GM15510 (cell line): ENCODE data around the gene OGFOD2.

Experiments used
- POLR2A ChIP-seq: IDR thresholded peaks from 3 replicates; pipeline ENCODE4 v1.6.1; 2011; ENCODE audit warnings: borderline replicate concordance; ENCODE audit not compliant: insufficient read length; ENCODE audit errors: extremely low read depth

The OGFOD2 gene

GRCh38 chr12:123013185-123014095 lies 38.4 kb downstream of the OGFOD2 start:
- no peak for TF ChIP-seq POLR2A

- TF ChIP-seq POLR2A = no peak
Observed at GRCh38 chr12:123017753-123018152, 42.7 kb downstream of the OGFOD2 start.

- no peak for TF ChIP-seq POLR2A
Observed at GRCh38 chr12:123019841-123020138, 44.7 kb downstream of the OGFOD2 start.

DNA sequence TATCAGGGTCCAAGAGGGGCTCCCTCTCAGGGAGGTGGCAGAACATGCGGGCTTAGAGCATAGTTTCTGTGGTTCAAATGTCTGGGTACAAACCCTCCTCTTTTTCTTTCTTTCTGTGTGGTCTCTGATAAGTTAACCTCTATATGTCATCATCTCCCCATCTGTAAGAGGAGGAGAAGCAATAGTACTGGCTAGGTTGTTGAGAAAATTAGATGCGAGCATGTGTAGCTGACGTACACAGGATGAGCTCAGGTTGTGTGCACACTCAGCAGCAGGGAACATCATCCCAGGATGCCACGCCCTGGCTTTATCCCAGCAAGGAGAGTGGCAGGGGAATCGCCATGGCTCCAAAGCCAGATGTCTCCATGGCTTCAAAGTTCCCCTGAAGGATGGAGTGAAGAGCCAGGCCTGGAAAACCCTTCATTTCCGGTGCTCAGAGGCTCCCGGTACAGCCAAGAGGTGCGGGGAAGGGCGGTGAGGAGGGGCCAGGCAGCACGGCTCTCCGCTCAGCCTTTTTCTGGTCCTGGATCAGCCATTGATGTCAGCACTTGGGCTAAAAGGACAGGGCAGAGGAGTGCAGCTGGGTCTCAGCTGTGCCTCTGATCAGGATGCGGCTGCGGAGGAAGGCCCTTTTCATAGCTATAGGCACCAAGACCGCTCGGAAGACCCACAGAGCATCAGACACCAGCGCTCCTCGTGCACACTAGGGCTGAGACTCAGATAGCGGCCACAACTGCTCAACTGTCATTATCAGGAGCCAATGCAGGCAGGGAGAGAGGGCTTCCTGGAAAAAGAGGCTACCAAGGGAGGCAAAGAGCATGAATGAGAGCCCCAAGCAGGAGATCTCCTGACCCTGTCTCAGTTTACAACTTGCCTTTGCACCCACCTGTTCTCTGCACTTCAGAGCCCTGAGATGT lies 46.9 kb downstream of the OGFOD2 start:
- no peak for TF ChIP-seq POLR2A

- TF ChIP-seq POLR2A = no peak
Observed at GRCh38 chr12:123022846-123023245, 47.8 kb downstream of the OGFOD2 start.

- TF ChIP-seq POLR2A = no peak
Observed at GRCh38 chr12:123024819-123025391, 49.9 kb downstream of the OGFOD2 start.

DNA sequence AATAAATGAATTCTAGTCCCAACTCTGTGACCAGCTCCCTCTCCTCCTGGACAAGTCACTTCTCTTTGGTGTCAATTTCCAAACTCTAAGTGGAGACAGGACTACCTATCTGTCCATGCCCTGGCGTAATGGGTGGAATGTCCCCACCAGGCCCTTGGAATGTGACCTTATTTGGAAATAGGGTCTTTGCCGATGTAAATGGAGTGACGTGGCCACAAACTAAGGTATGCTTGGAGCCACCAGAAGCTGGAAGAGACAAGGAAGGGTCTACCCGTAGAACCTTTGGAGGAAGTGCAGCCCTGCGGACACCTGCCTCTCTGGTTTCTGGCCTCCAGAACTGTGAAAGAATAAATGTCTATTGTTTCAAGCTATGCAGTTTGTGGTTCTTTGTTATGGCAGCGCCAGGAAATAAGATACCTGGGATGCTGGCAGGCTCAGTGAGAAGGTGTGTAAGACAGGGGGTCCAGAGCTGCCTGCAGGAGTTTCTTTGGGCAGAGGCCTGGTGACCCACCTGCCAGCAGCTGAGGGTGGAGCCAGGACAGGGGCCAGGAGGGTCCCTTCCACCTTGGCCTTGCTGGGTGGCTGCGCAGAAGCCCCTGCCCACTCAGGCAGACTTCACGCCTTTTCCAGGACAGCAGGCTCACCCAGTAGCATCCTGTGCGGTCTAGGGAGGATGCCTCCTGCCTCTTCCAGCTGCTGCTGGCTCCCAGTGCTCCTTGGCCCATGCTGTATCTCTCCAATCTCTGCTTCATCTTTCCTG lies 51.2 kb downstream of the OGFOD2 start:
- TF ChIP-seq POLR2A = no peak

- TF ChIP-seq POLR2A = no peak
Observed at GRCh38 chr12:123027726-123028445, 52.8 kb downstream of the OGFOD2 start.

GRCh38 chr12:123028475-123028874 lies 53.4 kb downstream of the OGFOD2 start:
- TF ChIP-seq POLR2A = no peak

- no peak for TF ChIP-seq POLR2A
Observed at GRCh38 chr12:123029550-123029949, 54.5 kb downstream of the OGFOD2 start.
